Activated CD4-positive, alpha-beta T cell treated with anti-CD3 and anti-CD28 coated beads for 4 hours (primary cell): ENCODE results near the gene DUSP15.
"Not testable (repeated sequence)": the region's sequence is repeated elsewhere in the genome, so short reads cannot be mapped to it uniquely, and the experiment has no call there.

ENCODE experiments used
- DNase-seq, 2 donors: peaks; one replicate each; pipeline ENCODE4 v3.0.0-alpha.2; 2020

The DUSP15 gene

GRCh38 chr20:31837896-31838397 lies 32.4 kb downstream of the DUSP15 start:
- no peak for DNase-seq

GRCh38 chr20:31836853-31837608 lies 33.3 kb downstream of the DUSP15 start:
- no peak for DNase-seq

GRCh38 chr20:31835977-31836852 lies 34.1 kb downstream of the DUSP15 start:
- no peak for DNase-seq

DNA sequence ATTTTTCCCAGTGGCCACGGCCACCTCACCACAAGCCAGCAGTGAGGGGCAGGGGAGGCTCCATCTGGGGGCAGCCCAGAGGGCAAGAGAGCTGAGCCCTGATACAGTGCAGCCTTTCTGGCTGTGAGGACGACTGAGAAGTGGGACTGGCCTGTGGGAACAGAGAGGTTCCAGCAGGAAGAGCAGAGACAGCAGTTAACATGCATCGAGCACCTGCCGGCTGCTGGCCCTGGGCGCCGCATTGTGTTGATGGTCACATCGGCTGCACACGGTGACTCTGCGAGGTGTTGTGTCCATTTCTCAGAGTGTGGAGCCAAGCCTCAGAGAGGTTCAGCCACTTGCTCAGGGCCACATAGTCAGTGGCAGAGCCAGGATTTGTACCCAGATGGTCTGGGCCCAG lies 34.8 kb downstream of the DUSP15 start:
- DNase-seq: no peak

DNA sequence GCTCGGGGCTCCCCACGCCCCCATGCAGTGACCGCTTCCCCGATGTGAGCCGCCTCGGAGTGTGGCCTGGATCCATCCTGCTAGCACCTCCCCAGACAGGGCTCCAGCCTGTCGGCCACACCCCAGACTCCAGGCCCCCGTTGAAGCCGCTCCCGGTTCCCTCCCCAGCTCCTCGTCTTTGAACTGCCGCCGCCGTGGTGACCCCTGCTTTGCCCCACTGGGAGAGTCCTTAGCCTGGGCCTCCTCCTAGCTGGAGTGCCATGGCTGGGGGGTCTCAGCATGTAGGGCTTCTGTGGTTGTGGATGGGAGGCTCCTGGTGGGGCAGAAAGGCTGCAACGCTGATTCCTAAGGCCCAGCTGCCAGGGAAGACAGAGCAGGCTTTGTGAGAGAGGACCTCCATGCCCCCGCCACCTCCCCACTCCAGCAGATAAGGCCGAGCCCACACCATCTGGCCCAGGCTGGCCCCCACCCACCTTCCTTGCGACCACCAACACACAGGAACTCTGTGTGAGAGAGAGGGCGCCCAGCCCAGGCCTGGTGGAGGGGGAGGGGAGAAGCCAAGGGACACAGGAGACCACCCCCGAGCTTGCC lies 36.3 kb downstream of the DUSP15 start:
- DNase-seq: no peak

- peak; percentile 22 to 53 for DNase-seq
Measured at GRCh38 chr20:31833130-31833930, 37.0 kb downstream of the DUSP15 start.

GRCh38 chr20:31831771-31832306 lies 38.5 kb downstream of the DUSP15 start:
- DNase-seq: no peak

DNA sequence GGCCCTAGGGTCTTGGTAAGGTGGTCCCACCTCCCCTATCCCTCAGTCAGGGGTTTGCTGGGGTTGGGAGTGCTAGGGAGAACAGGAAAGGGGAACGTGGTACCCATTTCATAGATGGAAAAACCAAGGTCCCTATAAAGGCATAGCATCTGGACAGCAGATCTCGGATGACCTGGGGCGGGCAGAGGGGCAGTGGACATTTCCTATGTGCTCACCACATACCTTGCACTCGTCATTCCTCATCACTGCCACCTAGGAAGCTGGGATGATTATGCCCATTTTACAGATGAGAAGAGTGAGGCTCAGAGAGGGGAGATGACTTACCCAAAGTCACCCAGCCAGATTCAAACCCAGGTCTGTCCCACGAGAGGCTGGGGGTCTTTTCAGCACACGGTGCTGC lies 39.1 kb downstream of the DUSP15 start:
- DNase-seq: no peak

DNA sequence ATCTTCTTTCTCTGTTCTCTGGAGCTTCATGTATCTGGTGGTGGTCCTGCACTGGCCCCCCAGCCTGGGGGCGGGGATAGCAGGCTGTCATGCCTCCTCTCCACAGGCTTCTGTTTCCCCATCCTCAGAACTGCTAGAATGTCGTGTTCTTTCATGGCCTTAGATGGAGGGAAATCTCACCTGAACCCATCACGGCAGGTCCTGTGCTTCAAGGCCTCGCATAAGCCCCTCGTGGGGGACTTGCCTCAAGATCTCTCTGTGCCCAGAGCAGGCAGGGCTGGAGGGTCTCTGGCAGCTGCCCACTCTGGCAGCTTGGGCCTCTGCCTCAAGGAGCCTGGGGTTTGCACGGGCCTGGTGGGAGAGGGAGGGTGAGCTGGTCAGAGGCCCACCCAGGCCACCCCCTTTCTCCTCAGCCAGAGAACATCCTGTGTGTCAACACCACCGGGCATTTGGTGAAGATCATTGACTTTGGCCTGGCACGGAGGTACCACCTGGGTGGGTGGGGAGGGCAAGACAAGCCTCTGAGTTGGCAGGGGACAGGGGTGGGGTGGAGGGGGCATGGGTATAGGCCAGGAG lies 39.8 kb downstream of the DUSP15 start:
- DNase-seq: no peak

GRCh38 chr20:31829731-31830130 lies 40.6 kb downstream of the DUSP15 start:
- DNase-seq: no peak

- DNase-seq: not testable (repeated sequence)
Measured at GRCh38 chr20:31828016-31828415, 42.3 kb downstream of the DUSP15 start.

GRCh38 chr20:31827059-31827458 lies 43.3 kb downstream of the DUSP15 start:
- DNase-seq: no peak

GRCh38 chr20:31826074-31826473 lies 44.3 kb downstream of the DUSP15 start:
- DNase-seq: no peak

- DNase-seq: no peak
Measured at GRCh38 chr20:31824554-31825313, 45.6 kb downstream of the DUSP15 start.

GRCh38 chr20:31824125-31824485 lies 46.2 kb downstream of the DUSP15 start:
- no peak for DNase-seq

DNA sequence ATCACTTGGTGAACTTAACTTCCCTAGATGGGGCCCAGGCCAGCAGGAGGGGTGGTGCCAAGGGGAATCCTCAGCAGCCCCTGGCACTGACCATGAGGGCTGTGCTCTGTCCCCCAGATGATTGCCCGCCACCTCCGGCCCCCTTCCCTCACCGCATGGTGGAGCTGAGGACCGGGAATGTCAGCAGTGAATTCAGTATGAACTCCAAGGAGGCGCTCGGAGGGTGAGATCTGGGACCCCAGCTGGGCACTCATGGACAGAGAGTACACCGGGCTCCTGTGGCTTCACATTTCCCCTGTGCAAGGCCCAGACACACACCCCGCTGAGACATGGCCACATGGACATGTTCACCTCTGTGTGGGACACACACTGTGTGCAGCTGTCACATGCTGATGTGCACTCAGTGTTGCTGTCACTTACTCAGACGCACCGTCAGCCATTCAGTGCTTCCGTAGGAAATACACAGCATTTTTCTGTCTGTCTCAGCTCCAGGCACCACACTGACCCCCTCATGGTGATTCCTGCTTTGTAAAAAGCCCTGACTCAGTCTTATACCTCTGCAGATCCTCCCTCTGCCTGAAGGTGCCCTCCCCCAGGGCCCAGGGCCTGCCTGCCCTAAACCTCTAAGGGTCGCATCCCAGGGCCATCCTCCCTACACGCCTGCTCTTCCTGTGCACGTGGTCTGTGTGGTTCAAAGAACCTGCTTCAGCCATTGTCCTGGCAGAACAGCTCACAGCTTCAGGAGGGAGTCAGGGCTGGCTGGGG lies 46.8 kb downstream of the DUSP15 start:
- DNase-seq: no peak

DNA sequence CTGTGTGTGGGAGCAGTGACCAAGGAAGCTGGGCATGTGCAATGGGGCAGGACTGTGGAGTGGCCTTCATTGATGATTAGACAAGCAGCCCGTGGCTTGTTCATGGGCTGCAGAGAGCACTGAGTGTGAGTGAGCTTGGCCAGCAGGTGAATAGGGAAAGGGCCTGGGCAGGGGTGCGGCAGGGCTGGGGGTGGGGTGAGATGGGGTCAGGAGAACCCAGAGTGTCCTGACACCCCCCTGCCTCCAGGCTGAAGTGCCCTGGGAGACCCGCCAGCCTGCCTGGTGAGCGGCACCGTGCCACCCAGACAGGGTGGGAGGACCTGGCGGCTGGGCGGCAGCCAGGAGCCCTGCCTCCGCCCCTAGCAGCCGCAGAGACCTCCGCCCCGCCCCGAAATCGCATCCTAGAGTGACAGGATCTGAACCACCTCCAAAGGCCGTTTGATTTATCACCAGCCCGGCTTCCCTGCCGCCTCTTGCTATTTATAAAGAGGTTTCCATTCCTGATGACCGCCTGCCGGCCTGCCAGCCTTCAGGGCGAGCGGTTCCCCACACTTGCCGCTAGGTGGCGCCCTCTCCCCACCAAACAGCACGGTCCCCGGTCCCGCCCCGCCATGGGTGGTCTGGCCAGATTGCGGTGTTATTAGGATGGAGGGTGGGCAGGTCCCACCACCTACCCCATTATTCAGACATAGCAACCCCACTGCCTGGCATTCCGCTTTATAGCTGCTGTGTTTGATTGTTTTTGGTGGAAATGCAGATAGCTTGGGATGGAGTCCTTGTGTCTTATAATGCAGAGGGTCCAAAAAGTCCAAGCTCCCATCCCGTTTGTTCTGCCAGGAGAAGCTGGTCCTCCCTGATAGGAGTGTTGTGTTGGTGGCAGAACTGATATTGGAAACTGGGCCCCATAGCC lies 47.7 kb downstream of the DUSP15 start:
- peak; percentile 70 to 76 for DNase-seq

GRCh38 chr20:31821427-31821826 lies 48.9 kb downstream of the DUSP15 start:
- no peak for DNase-seq

DNA sequence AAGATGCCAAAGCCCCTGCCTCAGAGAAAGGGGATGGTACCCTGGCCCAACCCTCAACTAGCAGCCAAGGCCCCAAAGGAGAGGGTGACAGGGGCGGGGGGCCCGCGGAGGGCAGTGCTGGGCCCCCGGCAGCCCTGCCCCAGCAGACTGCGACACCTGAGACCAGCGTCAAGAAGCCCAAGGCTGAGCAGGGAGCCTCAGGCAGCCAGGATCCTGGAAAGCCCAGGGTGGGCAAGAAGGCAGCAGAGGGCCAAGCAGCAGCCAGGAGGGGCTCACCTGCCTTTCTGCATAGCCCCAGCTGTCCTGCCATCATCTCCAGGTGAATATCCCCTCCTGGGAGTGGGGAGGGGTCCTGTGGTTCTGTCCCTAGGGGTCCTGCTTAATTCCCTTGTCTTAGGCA lies 50.1 kb downstream of the DUSP15 start:
- DNase-seq: no peak
